OCI-LY1 (cell line): ENCODE measurements around the gene GNG12.
A peak's percentile ranks its signal among the peaks of the same experiment; 100 is the strongest.

ENCODE experiments used
- H2AFZ ChIP-seq: fragments of 200-600 bp; sonication (generic), shearing (Covaris generic); 2 replicates; pipeline ENCODE4 v1.6.0; 2014; ENCODE audit warnings: antibody characterized with exemption, mild to moderate bottlenecking, low read length
- H3F3A ChIP-seq: fragments of 200-600 bp; sonication (generic), shearing (Covaris generic); 2 replicates; pipeline ENCODE4 v1.6.0; 2014; ENCODE audit warnings: mild to moderate bottlenecking, antibody characterized with exemption, low read length, moderate library complexity; ENCODE audit not compliant: insufficient read depth
- H3K27ac ChIP-seq: fragments of 200-600 bp; sonication (generic); 2 replicates; pipeline ENCODE4 v1.5.1; 2014; ENCODE audit warnings: low read length, mixed run types, mild to moderate bottlenecking, low read depth; ENCODE audit not compliant: poor library complexity, severe bottlenecking
- H3K27me3 ChIP-seq: fragments of 200-600 bp; sonication (generic); 2 replicates; pipeline ENCODE4 v1.6.0; 2014; ENCODE audit warnings: antibody characterized with exemption, mild to moderate bottlenecking, low read length, moderate library complexity; ENCODE audit not compliant: insufficient read depth
- H3K36me3 ChIP-seq: fragments of 200-600 bp; sonication (generic); 2 replicates; pipeline ENCODE4 v1.6.1; 2014; ENCODE audit warnings: mild to moderate bottlenecking, antibody characterized with exemption, low read length, moderate library complexity, mixed read lengths; ENCODE audit not compliant: insufficient read depth
- H3K4me1 ChIP-seq: fragments of 200-600 bp; sonication (generic); 2 replicates; pipeline ENCODE4 v1.5.1; 2014; ENCODE audit warnings: mild to moderate bottlenecking, low read length, moderate library complexity; ENCODE audit not compliant: insufficient read depth, severe bottlenecking
- H3K4me2 ChIP-seq: fragments of 200-600 bp; sonication (generic), shearing (Covaris generic); 2 replicates; pipeline ENCODE4 v1.6.1; 2014; ENCODE audit warnings: low read length
- H3K4me3 ChIP-seq: fragments of 200-600 bp; sonication (generic); 2 replicates; pipeline ENCODE4 v1.5.1; 2014; ENCODE audit warnings: low read length, low read depth, mild to moderate bottlenecking, mixed read lengths; ENCODE audit not compliant: poor library complexity, severe bottlenecking
- H3K79me2 ChIP-seq: fragments of 200-600 bp; shearing (Covaris generic); 2 replicates; pipeline ENCODE4 v1.6.1; 2016; ENCODE audit warnings: mixed run types, low read length, mixed read lengths; ENCODE audit not compliant: insufficient read depth
- H3K9ac ChIP-seq: fragments of 200-600 bp; sonication (generic), shearing (Covaris generic); 2 replicates; pipeline ENCODE4 v1.6.1; 2014; ENCODE audit warnings: mild to moderate bottlenecking, low read length, mixed read lengths
- H3K9me2 ChIP-seq: fragments of 200-600 bp; sonication (generic), shearing (Covaris generic); 2 replicates; pipeline ENCODE4 v1.6.1; 2014; ENCODE audit warnings: low read depth, mild to moderate bottlenecking, low read length, mixed read lengths
- H3K9me3 ChIP-seq: fragments of 200-600 bp; shearing (Covaris generic); 2 replicates; pipeline ENCODE4 v1.6.1; 2014; ENCODE audit warnings: low read length, mixed read lengths
- H4K20me1 ChIP-seq: fragments of 200-600 bp; sonication (generic), shearing (Covaris generic); 2 replicates; pipeline ENCODE4 v1.6.0; 2016; ENCODE audit warnings: mild to moderate bottlenecking, low read length; ENCODE audit not compliant: insufficient read depth
- CTCF ChIP-seq: fragments of 200-600 bp; sonication (generic), shearing (Covaris generic); IDR thresholded peaks from 2 replicates; pipeline ENCODE4 v1.5.1; 2017; ENCODE audit warnings: mild to moderate bottlenecking, antibody characterized with exemption, low read length, moderate library complexity, mixed read lengths
- EZH2 ChIP-seq: fragments of 200-600 bp; sonication (generic), shearing (Covaris generic); IDR thresholded peaks from 2 replicates; pipeline ENCODE4 v1.8.0; 2017; ENCODE audit warnings: borderline replicate concordance, mixed run types, mild to moderate bottlenecking, antibody characterized with exemption, low read length, moderate library complexity, mixed read lengths

GNG12 gene

GRCh38 chr1:67853704-67854103 is 20.4 kb upstream of the GNG12 start:
- Histone ChIP-seq H3K27me3 (no peaks in the 10 kb centered on the region), H3K4me1 (no peaks in the 10 kb centered on the region), H2AFZ (no peak overlapping the region), H3K79me2 (no peaks in the 10 kb centered on the region), H3K27ac (no peak overlapping the region), H3K9me2 (no peaks in the 10 kb centered on the region), H3K4me2 (no peak overlapping the region), H3K9me3 (no peaks in the 10 kb centered on the region), H3K9ac (no peak overlapping the region), H3K36me3 (no peaks in the 10 kb centered on the region), H3F3A (no peaks in the 10 kb centered on the region), H4K20me1 (no peaks in the 10 kb centered on the region), H3K4me3 (no peak overlapping the region)
- TF ChIP-seq CTCF (peak; percentile 69), EZH2 (no peak)

GRCh38 chr1:67851800-67852199 is 18.5 kb upstream of the GNG12 start:
- no peak overlapping the region for H3K27ac ChIP-seq
- no peak for TF ChIP-seq EZH2
- no peak for TF ChIP-seq CTCF

GRCh38 chr1:67850611-67851075 is 17.4 kb upstream of the GNG12 start:
- no peaks in the 10 kb centered on the region for H3K4me1 ChIP-seq
- TF ChIP-seq EZH2 (no peak), CTCF (no peak)
- no peak overlapping the region for H3K4me2 ChIP-seq
- H3F3A ChIP-seq, result no peaks in the 10 kb centered on the region
- no peak overlapping the region for H3K27ac ChIP-seq
- no peaks in the 10 kb centered on the region for H3K9me3 ChIP-seq
- H3K4me3 ChIP-seq, result no peak overlapping the region
- H4K20me1 ChIP-seq, result no peaks in the 10 kb centered on the region
- H3K27me3 ChIP-seq, result no peaks in the 10 kb centered on the region
- no peaks in the 10 kb centered on the region for H3K36me3 ChIP-seq
- H3K9me2 ChIP-seq, result no peaks in the 10 kb centered on the region
- no peak overlapping the region for H3K9ac ChIP-seq
- no peaks in the 10 kb centered on the region for H3K79me2 ChIP-seq
- H2AFZ ChIP-seq, result no peak overlapping the region

More at GRCh38 chr1:67851800-67852199, 18.5 kb upstream of the GNG12 start:
- H3F3A ChIP-seq, result no peaks in the 10 kb centered on the region
- no peaks in the 10 kb centered on the region for H3K9me3 ChIP-seq
- H3K4me3 ChIP-seq, result no peak overlapping the region
- no peak overlapping the region for H2AFZ ChIP-seq
- H3K9me2 ChIP-seq, result no peaks in the 10 kb centered on the region
- no peaks in the 10 kb centered on the region for H4K20me1 ChIP-seq
- no peaks in the 10 kb centered on the region for H3K27me3 ChIP-seq
- H3K36me3 ChIP-seq, result no peaks in the 10 kb centered on the region
- no peak overlapping the region for H3K9ac ChIP-seq
- no peaks in the 10 kb centered on the region for H3K79me2 ChIP-seq
- H3K4me1 ChIP-seq, result no peaks in the 10 kb centered on the region
- no peak overlapping the region for H3K4me2 ChIP-seq
